ENCODE results near the gene UBE3C.
"Not testable (repeated sequence)": the region's sequence is repeated elsewhere in the genome, so short reads cannot be mapped to it uniquely, and the experiment has no call there.

The UBE3C gene

GRCh38 chr7:157129907-157130460, 8.7 kb upstream of the UBE3C start:
- Histone ChIP-seq H3K36me3 (ENCODE audit: insufficient read depth, low read length) (no peaks in the 10 kb centered on the region), H3K27me3 (ENCODE audit: insufficient read depth, low read length) (peaks cover 16% of the 10 kb centered on the region), H3K79me2 (ENCODE audit: control insufficient read depth, insufficient read depth, low read length, unreplicated experiment) (no peaks in the 10 kb centered on the region), H2AFZ (ENCODE audit: low read length, unreplicated experiment) (no peak overlapping the region), H3K27ac (ENCODE audit: low read depth, low read length) (no peak overlapping the region), H3K4me3 (ENCODE audit: low read depth, low read length) (no peak overlapping the region), H3K4me1 (ENCODE audit: control insufficient read depth, insufficient read depth, low read length, unreplicated experiment) (no peaks in the 10 kb centered on the region)

- H3K36me3 ChIP-seq (ENCODE audit: insufficient read depth, low read length); H3K4me1 ChIP-seq (ENCODE audit: control insufficient read depth, insufficient read depth, low read length, unreplicated experiment); H3K27ac ChIP-seq (ENCODE audit: low read depth, low read length); H2AFZ ChIP-seq (ENCODE audit: low read length, unreplicated experiment); H3K79me2 ChIP-seq (ENCODE audit: control insufficient read depth, insufficient read depth, low read length, unreplicated experiment); H3K4me3 ChIP-seq (ENCODE audit: low read depth, low read length): not testable (repeated sequence)
- H3K27me3 ChIP-seq (ENCODE audit: insufficient read depth, low read length) = peaks cover 16% of the 10 kb centered on the region
Measured at GRCh38 chr7:157130849-157131248, 7.9 kb upstream of the UBE3C start.

- Histone ChIP-seq H3K79me2 (ENCODE audit: control insufficient read depth, insufficient read depth, low read length, unreplicated experiment) (peaks cover 2% of the 10 kb centered on the region), H3K27ac (ENCODE audit: low read depth, low read length) (no peak overlapping the region), H2AFZ (ENCODE audit: low read length, unreplicated experiment) (no peak overlapping the region), H3K36me3 (ENCODE audit: insufficient read depth, low read length) (no peaks in the 10 kb centered on the region), H3K4me3 (ENCODE audit: low read depth, low read length) (no peak overlapping the region), H3K27me3 (ENCODE audit: insufficient read depth, low read length) (peaks cover 16% of the 10 kb centered on the region), H3K4me1 (ENCODE audit: control insufficient read depth, insufficient read depth, low read length, unreplicated experiment) (peaks cover 8% of the 10 kb centered on the region)
Measured at GRCh38 chr7:157132796-157133195, 5.9 kb upstream of the UBE3C start.

- no peaks in the 10 kb centered on the region for H3K36me3 ChIP-seq (ENCODE audit: insufficient read depth, low read length)
- H3K27me3 ChIP-seq (ENCODE audit: insufficient read depth, low read length) = peaks cover 16% of the 10 kb centered on the region
- H2AFZ ChIP-seq (ENCODE audit: low read length, unreplicated experiment) = no peak overlapping the region
- no peak overlapping the region for H3K4me3 ChIP-seq (ENCODE audit: low read depth, low read length)
- H3K79me2 ChIP-seq (ENCODE audit: control insufficient read depth, insufficient read depth, low read length, unreplicated experiment) = peaks cover 2% of the 10 kb centered on the region
- no peak overlapping the region for H3K27ac ChIP-seq (ENCODE audit: low read depth, low read length)
- H3K4me1 ChIP-seq (ENCODE audit: control insufficient read depth, insufficient read depth, low read length, unreplicated experiment) = peaks cover 12% of the 10 kb centered on the region
Measured at GRCh38 chr7:157133304-157133703, 5.4 kb upstream of the UBE3C start.

GRCh38 chr7:157136372-157136771, 2.4 kb upstream of the UBE3C start:
- H3K36me3 ChIP-seq (ENCODE audit: insufficient read depth, low read length) = peaks cover 4% of the 10 kb centered on the region
- no peak overlapping the region for H3K4me3 ChIP-seq (ENCODE audit: low read depth, low read length)
- peaks cover 25% of the 10 kb centered on the region for H3K4me1 ChIP-seq (ENCODE audit: control insufficient read depth, insufficient read depth, low read length, unreplicated experiment)
- H3K79me2 ChIP-seq (ENCODE audit: control insufficient read depth, insufficient read depth, low read length, unreplicated experiment) = peaks cover 25% of the 10 kb centered on the region
- H3K27ac ChIP-seq (ENCODE audit: low read depth, low read length) = peak overlapping the region; percentile 48
- H3K27me3 ChIP-seq (ENCODE audit: insufficient read depth, low read length) = peaks cover under 1% of the 10 kb centered on the region; the same call in 1 of the 2 replicates
- H2AFZ ChIP-seq (ENCODE audit: low read length, unreplicated experiment) = no peak overlapping the region

GRCh38 chr7:157138101-157138423, 664 bp upstream of the UBE3C start:
- Histone ChIP-seq H2AFZ (ENCODE audit: low read length, unreplicated experiment) (peak overlapping the region; percentile 36), H3K4me3 (ENCODE audit: low read depth, low read length) (peak overlapping the region; percentile 83), H3K27ac (ENCODE audit: low read depth, low read length) (peak overlapping the region; percentile 68), H3K27me3 (ENCODE audit: insufficient read depth, low read length) (no peaks in the 10 kb centered on the region), H3K4me1 (ENCODE audit: control insufficient read depth, insufficient read depth, low read length, unreplicated experiment) (peaks cover 30% of the 10 kb centered on the region), H3K79me2 (ENCODE audit: control insufficient read depth, insufficient read depth, low read length, unreplicated experiment) (peaks cover 42% of the 10 kb centered on the region), H3K36me3 (ENCODE audit: insufficient read depth, low read length) (peaks cover 8% of the 10 kb centered on the region)

GRCh38 chr7:157139111-157139809, 534 bp downstream of the UBE3C start:
- Histone ChIP-seq H3K4me3 (ENCODE audit: low read depth, low read length) (peak overlapping the region; percentile 100), H3K27ac (ENCODE audit: low read depth, low read length) (peak overlapping the region; percentile 55), H3K79me2 (ENCODE audit: control insufficient read depth, insufficient read depth, low read length, unreplicated experiment) (peaks cover 54% of the 10 kb centered on the region), H2AFZ (ENCODE audit: low read length, unreplicated experiment) (peak overlapping the region; percentile 80), H3K4me1 (ENCODE audit: control insufficient read depth, insufficient read depth, low read length, unreplicated experiment) (peaks cover 30% of the 10 kb centered on the region), H3K27me3 (ENCODE audit: insufficient read depth, low read length) (no peaks in the 10 kb centered on the region), H3K36me3 (ENCODE audit: insufficient read depth, low read length) (peaks cover 13% of the 10 kb centered on the region)

- Histone ChIP-seq H3K27me3 (ENCODE audit: insufficient read depth, low read length) (no peaks in the 10 kb centered on the region), H3K4me1 (ENCODE audit: control insufficient read depth, insufficient read depth, low read length, unreplicated experiment) (peaks cover 30% of the 10 kb centered on the region), H3K4me3 (ENCODE audit: low read depth, low read length) (peak overlapping the region; percentile 100), H3K27ac (ENCODE audit: low read depth, low read length) (peak overlapping the region; percentile 55), H2AFZ (ENCODE audit: low read length, unreplicated experiment) (no peak overlapping the region), H3K79me2 (ENCODE audit: control insufficient read depth, insufficient read depth, low read length, unreplicated experiment) (peaks cover 61% of the 10 kb centered on the region), H3K36me3 (ENCODE audit: insufficient read depth, low read length) (peaks cover 16% of the 10 kb centered on the region)
Measured at GRCh38 chr7:157139810-157140510, 1.2 kb downstream of the UBE3C start.

- Histone ChIP-seq H3K36me3 (ENCODE audit: insufficient read depth, low read length) (peaks cover 16% of the 10 kb centered on the region), H3K27me3 (ENCODE audit: insufficient read depth, low read length) (no peaks in the 10 kb centered on the region), H3K27ac (ENCODE audit: low read depth, low read length) (no peak overlapping the region), H2AFZ (ENCODE audit: low read length, unreplicated experiment) (no peak overlapping the region), H3K4me1 (ENCODE audit: control insufficient read depth, insufficient read depth, low read length, unreplicated experiment) (peaks cover 30% of the 10 kb centered on the region), H3K79me2 (ENCODE audit: control insufficient read depth, insufficient read depth, low read length, unreplicated experiment) (peaks cover 67% of the 10 kb centered on the region), H3K4me3 (ENCODE audit: low read depth, low read length) (peak overlapping the region; percentile 100)
Measured at GRCh38 chr7:157140511-157140905, 1.8 kb downstream of the UBE3C start.

- Histone ChIP-seq H2AFZ (ENCODE audit: low read length, unreplicated experiment) (no peak overlapping the region), H3K36me3 (ENCODE audit: insufficient read depth, low read length) (peaks cover 16% of the 10 kb centered on the region), H3K4me3 (ENCODE audit: low read depth, low read length) (no peak overlapping the region), H3K79me2 (ENCODE audit: control insufficient read depth, insufficient read depth, low read length, unreplicated experiment) (peaks cover 78% of the 10 kb centered on the region), H3K4me1 (ENCODE audit: control insufficient read depth, insufficient read depth, low read length, unreplicated experiment) (peaks cover 25% of the 10 kb centered on the region), H3K27me3 (ENCODE audit: insufficient read depth, low read length) (no peaks in the 10 kb centered on the region), H3K27ac (ENCODE audit: low read depth, low read length) (no peak overlapping the region)
Measured at GRCh38 chr7:157141525-157142060, 2.9 kb downstream of the UBE3C start.

Measured in ACC112 (cell line).